ENCODE results near the gene FAM83D. TPM values are rescaled to one million over a fixed set of nuclear protein-coding genes. Genes with fewer than 3 reads are reported as not detected.

Gene FAM83D, protein sequence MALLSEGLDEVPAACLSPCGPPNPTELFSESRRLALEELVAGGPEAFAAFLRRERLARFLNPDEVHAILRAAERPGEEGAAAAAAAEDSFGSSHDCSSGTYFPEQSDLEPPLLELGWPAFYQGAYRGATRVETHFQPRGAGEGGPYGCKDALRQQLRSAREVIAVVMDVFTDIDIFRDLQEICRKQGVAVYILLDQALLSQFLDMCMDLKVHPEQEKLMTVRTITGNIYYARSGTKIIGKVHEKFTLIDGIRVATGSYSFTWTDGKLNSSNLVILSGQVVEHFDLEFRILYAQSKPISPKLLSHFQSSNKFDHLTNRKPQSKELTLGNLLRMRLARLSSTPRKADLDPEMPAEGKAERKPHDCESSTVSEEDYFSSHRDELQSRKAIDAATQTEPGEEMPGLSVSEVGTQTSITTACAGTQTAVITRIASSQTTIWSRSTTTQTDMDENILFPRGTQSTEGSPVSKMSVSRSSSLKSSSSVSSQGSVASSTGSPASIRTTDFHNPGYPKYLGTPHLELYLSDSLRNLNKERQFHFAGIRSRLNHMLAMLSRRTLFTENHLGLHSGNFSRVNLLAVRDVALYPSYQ
- total RNA-seq = 4.1 TPM

DNA sequence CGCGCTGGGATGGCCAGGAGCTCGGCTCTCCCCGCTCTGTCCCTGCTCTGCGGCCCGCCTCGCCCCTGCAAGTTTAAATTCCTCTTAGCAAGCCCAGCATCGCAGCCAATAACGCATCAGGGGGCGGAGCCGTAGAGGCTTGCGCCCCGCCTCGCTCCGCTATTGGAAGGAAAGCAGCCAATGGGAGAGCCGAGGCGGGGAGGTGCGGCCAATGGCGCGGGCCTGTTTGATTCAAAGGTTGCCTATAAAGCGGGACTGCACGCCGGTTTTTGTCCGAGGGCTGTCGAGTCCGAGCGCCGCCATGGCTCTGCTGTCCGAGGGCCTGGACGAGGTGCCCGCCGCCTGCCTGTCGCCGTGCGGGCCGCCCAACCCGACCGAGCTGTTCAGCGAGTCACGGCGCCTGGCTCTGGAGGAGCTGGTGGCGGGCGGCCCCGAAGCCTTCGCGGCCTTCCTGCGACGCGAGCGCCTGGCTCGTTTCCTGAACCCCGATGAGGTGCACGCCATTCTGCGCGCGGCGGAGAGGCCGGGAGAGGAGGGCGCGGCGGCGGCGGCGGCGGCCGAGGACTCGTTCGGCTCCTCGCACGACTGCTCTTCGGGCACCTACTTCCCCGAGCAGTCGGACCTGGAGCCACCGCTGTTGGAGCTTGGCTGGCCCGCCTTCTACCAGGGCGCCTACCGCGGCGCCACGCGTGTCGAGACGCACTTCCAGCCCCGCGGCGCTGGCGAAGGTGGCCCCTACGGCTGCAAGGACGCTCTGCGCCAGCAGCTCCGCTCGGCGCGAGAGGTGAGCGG is at the start of gene FAM83D:
Gene FAM83D, plus strand, starts transcription at position 276 of the 792 bp plus-strand sequence. Its CDS starts 26 bp downstream, at position 302.

DNA sequence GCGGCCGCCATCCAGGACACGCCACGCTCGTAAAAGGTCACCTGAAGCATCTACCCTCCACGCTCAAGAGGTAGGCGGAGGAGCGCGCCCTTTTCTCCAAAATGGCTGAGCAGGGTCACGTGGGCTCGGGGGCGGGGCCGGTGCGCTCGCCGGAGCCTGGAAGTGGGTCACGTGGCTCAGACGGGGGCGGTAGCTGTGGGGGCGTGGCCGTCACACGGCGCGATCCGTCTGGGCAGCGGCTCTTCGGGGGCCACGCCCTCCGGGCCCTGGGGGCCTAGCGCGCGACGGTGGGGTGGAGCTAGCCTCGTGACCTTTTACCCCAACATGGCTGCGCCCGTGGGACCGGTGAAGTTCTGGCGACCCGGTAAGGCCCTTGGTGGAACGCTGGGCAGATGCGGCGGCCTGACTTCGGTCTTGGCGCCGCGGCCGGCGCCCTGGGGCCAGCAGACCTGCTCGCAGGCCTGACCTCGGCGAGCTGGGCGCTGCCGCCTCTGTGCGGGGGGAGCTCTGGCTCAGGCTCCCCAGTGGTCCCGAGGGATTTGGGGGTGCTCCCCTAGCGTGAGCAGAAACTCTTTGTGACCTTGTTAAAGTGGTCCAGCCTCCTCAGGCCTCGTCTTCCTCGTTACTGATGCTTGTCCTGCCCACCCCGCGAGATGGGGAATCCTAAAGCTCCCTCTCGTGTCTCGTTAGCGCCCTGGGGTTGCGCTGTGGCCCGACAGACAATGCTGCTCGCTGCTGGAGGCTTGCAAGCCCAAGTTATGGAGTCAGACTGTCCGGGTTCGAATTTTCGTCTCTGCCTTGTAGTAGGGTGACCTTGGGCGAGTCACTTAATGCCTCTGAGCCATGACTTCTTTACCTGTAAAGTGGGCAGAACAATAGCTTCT is 36.1 kb downstream of the FAM83D start, which contains the start of gene DHX35:
Gene DHX35, plus strand, starts transcription at position 301 of the 884 bp plus-strand sequence. Its CDS starts 24 bp downstream, at position 325.

Small RNAs within 50 kb of the gene (small RNA-seq; reads per million reads assigned to genes)
- gene AL023803.1 (ENCODE audit: low replicate concordance) = not detected

Other genes with a start within 250 kb of the FAM83D start
- gene SLC32A1, start 201.9 kb upstream of the FAM83D start, total RNA-seq = 7.2 TPM
- 15.0 TPM for gene ACTR5, start 178.0 kb upstream of the FAM83D start, total RNA-seq
- 11.6 TPM for gene PPP1R16B, start 120.7 kb upstream of the FAM83D start, total RNA-seq
- 21.3 TPM for gene DHX35, start 35.9 kb downstream of the FAM83D start, total RNA-seq

All from parietal lobe (tissue), 2 donors.